Measurements from ENCODE around the gene SLC5A2. TPM values are rescaled to one million over a fixed set of nuclear protein-coding genes. Genes with fewer than 3 reads are reported as not detected.
"Not testable (repeated sequence)": the region's sequence is repeated elsewhere in the genome, so short reads cannot be mapped to it uniquely, and the experiment has no call there.

Gene SLC5A2
- total RNA-seq, 2 donors from 2014 or later = 0.55 to 0.62 TPM

DNA sequence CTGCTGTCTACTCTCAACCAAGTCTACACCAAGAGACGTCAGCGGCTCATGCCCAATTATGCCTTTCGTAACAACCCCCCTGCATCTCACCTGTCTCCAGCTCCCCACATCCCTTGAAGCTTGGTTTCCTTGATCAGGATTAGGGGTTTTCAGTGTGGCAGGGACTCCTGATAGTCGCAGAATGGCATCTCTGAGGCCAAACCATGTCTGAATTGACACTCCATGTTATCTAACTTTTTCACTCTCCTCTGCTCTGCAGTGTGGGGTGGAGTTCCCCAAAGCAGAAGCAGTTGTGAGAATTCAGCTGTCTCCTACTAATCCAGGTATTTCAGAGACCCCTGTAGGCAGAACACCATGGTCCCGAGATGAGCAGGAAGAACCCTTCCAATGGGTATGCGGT is 39.1 kb downstream of the SLC5A2 start:
- H3K36me3 ChIP-seq = no peaks in the 10 kb centered on the region
- H3K4me3 ChIP-seq = no peak overlapping the region
- WGBS = 93% methylated on average over 6 of the region's 6 CpGs
- H3K27ac ChIP-seq = no peak overlapping the region
- no peak for DNase-seq (ENCODE audit: low spot score)
- intact Hi-C loops (cut with DNase I) = no loop called here
- no peaks in the 10 kb centered on the region for H3K27me3 ChIP-seq (replicated peaks; ENCODE audit: insufficient read depth)
- TF ChIP-seq POLR2A (IDR thresholded peaks at IDR 0.05) (no peak), POLR2AphosphoS5 (IDR thresholded peaks at IDR 0.05) (no peak)
- TF ChIP-seq, protein P1, sequence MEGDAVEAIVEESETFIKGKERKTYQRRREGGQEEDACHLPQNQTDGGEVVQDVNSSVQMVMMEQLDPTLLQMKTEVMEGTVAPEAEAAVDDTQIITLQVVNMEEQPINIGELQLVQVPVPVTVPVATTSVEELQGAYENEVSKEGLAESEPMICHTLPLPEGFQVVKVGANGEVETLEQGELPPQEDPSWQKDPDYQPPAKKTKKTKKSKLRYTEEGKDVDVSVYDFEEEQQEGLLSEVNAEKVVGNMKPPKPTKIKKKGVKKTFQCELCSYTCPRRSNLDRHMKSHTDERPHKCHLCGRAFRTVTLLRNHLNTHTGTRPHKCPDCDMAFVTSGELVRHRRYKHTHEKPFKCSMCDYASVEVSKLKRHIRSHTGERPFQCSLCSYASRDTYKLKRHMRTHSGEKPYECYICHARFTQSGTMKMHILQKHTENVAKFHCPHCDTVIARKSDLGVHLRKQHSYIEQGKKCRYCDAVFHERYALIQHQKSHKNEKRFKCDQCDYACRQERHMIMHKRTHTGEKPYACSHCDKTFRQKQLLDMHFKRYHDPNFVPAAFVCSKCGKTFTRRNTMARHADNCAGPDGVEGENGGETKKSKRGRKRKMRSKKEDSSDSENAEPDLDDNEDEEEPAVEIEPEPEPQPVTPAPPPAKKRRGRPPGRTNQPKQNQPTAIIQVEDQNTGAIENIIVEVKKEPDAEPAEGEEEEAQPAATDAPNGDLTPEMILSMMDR (IDR thresholded peaks at IDR 0.05) = no peak
- H3K4me1 ChIP-seq (replicated peaks) = no peaks in the 10 kb centered on the region
- H3K9me3 ChIP-seq = no peaks in the 10 kb centered on the region

DNA sequence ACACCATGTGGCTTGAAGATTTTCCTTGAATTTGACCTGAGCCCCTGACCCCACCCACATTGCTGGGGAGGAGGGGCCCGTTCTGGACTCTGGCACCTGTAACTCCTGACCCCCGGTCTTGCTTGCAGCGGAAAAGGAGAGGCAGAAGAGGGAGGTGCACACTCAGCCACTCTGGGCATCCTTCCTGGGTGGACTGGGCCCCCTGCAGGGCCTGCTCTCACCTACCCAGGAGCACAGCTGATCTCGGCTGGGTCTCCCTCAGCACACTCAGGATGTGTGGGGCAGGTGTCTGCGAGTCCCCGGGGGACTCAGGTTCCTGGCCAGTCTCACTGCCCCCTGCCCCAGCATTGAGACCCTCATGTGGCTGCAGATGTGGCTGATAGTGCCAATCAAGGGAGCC is 40.8 kb downstream of the SLC5A2 start:
- H3K4me1 ChIP-seq (replicated peaks); intact Hi-C loops (cut with DNase I); H3K9me3 ChIP-seq; H3K36me3 ChIP-seq; H3K27ac ChIP-seq; H3K27me3 ChIP-seq (replicated peaks; ENCODE audit: insufficient read depth); H3K4me3 ChIP-seq; DNase-seq (ENCODE audit: low spot score): not testable (repeated sequence)
- 85% methylated on average over 4 of the region's 6 CpGs for WGBS

DNA sequence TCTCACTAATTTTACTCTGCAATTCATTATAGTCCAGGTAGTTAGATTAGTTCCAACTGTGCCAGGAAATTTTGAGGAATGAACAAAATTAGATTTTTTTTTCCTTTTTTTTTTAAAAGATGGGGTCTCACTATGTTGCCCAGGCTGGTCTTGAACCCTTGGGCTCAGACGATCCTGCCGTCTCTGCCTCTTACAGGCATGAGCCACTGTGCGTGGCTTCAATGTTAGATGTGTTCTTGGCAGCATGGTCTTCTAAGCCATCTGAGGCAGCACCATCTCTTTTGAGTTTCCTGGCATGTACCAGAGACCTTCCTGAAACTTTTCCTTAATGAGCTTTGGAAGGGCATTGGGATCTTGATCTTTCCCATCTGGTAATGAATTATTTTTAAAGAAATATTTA is 42.2 kb downstream of the SLC5A2 start:
- H3K4me1 ChIP-seq (replicated peaks) = no peaks in the 10 kb centered on the region
- H3K4me3 ChIP-seq = no peak overlapping the region
- H3K27me3 ChIP-seq (replicated peaks; ENCODE audit: insufficient read depth) = no peaks in the 10 kb centered on the region
- 90% methylated on average over 3 of the region's 3 CpGs for WGBS
- H3K36me3 ChIP-seq = no peaks in the 10 kb centered on the region
- H3K27ac ChIP-seq = no peak overlapping the region
- TF ChIP-seq POLR2AphosphoS5 (IDR thresholded peaks at IDR 0.05) (no peak), POLR2A (IDR thresholded peaks at IDR 0.05) (no peak)
- TF ChIP-seq, protein P1 (IDR thresholded peaks at IDR 0.05) = no peak
- no peak for DNase-seq (ENCODE audit: low spot score)
- H3K9me3 ChIP-seq = no peaks in the 10 kb centered on the region
- intact Hi-C loops (cut with DNase I) = no loop called here

DNA sequence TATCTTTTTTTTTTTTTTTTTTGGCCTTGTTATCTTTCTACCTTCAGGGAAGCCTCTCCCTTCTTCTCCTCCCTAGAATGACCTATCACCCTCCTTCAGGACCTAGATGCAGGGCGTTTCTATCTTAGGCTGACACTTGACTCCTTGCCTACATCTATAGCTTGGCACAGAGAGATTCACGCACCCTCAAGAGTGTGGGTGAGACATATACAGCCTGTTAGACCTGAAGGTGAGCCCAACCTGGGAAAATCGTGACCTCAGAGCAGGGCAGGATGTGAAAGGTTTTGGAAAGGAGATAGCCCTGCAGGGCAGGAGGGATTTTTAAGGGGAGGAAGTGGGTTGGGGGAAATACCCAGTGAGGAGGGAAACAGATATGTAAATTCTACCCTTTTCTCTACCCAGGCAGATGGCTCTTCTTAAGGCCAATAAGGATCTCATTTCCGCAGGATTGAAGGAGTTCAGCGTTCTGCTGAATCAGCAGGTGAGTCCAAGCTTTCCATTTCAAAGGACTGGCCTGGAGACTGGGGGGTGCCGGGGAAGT is 44.9 kb downstream of the SLC5A2 start, which contains the start of gene AHSP:
Gene AHSP, plus strand, starts transcription at position 167 of the 541 bp plus-strand sequence. Its CDS starts 240 bp downstream, at position 407.
- Histone ChIP-seq H3K27me3 (replicated peaks; ENCODE audit: insufficient read depth) (no peaks in the 10 kb centered on the region), H3K36me3 (no peaks in the 10 kb centered on the region), H3K27ac (no peak within 1 kb of the TSS), H3K4me1 (replicated peaks) (no peaks in the 10 kb centered on the region), H3K9me3 (no peaks in the 10 kb centered on the region), H3K4me3 (no peak within 1 kb of the TSS)
- intact Hi-C loops (cut with DNase I) = no loop called here
- WGBS = 71% methylated on average over 6 of the region's 6 CpGs
- DNase-seq (ENCODE audit: low spot score) = no peak
- TF ChIP-seq, protein P1 (IDR thresholded peaks at IDR 0.05) = no peak
- no peak for TF ChIP-seq POLR2AphosphoS5 (IDR thresholded peaks at IDR 0.05)
- TF ChIP-seq POLR2A (IDR thresholded peaks at IDR 0.05) = no peak

DNA sequence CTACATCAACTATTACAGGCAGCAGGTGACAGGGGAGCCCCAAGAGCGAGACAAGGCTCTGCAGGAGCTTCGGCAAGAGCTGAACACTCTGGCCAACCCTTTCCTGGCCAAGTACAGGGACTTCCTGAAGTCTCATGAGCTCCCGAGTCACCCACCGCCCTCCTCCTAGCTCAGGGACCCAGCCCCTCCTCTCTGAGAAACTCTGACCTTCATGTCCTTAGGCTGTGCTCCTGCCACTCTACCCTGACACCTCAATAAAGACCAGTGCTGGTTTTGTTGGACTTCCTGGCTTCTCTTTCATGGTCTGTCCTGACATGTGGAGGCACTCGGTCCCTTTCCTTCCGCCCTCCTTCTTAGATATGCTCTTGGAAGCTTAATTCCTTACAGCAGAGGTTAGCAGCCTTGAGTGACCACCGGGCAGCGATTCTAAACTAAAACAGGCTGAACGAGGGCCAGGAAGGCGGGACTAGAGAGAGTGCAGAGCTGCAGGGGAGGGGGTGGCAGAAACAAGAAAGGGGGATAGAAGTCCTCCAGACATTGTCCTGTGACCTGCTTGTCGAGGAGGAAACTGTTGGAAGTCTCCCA is 45.7 kb downstream of the SLC5A2 start:
- Histone ChIP-seq H3K4me3 (no peak overlapping the region), H3K27me3 (replicated peaks; ENCODE audit: insufficient read depth) (no peaks in the 10 kb centered on the region), H3K4me1 (replicated peaks) (no peaks in the 10 kb centered on the region), H3K36me3 (no peaks in the 10 kb centered on the region), H3K27ac (no peak overlapping the region), H3K9me3 (no peaks in the 10 kb centered on the region)
- TF ChIP-seq, protein P1 (IDR thresholded peaks at IDR 0.05) = no peak
- TF ChIP-seq POLR2A (IDR thresholded peaks at IDR 0.05) (no peak), POLR2AphosphoS5 (IDR thresholded peaks at IDR 0.05) (no peak)
- intact Hi-C loops (cut with DNase I) = no loop called here
- DNase-seq (ENCODE audit: low spot score) = no peak
- 37% methylated on average over 11 of the region's 11 CpGs for WGBS
